ENCODE data around the gene MMP25.

Gene MMP25

DNA sequence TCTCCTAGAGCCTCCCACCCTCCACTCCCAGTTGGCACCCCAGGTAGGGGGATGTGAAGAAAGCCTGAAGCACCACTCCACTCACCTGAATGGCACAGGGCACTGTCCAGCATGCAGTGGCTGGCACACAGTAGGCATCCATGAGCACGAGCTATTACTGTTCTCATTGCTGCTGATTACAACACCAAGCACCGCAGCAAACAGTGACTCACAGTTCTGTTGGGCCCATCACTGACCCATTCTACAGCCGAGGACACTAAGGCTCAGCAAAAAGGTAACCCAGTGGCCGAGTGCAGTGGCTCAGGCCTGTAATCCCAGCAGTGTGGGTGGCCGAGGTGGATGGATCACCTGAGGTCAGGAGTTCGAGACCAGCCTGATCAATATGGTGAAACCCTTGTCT lies 50.0 kb downstream of the MMP25 start:
- peak in 1 of 4 experiments; percentile 25 for DNase-seq

DNA sequence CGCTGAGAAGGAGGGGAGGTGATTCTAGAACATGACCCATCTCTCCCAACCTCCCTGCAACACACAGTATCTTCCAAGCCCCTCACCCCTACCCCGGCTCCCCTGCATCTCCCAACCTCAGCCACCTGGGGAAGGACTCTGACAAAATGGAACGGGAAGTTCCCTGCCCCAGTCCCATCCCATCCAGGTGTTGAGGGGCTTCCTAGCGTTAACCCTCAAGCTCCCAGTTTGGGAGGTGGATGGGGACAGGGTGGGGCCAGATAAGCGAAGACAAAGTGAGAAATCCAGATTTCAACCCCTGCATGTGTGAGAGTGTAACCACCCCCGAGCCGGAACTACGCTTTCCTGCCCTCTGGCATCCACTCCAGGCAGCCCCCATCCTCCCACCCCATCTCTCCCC lies 50.9 kb downstream of the MMP25 start:
- DNase-seq: no peak

DNA sequence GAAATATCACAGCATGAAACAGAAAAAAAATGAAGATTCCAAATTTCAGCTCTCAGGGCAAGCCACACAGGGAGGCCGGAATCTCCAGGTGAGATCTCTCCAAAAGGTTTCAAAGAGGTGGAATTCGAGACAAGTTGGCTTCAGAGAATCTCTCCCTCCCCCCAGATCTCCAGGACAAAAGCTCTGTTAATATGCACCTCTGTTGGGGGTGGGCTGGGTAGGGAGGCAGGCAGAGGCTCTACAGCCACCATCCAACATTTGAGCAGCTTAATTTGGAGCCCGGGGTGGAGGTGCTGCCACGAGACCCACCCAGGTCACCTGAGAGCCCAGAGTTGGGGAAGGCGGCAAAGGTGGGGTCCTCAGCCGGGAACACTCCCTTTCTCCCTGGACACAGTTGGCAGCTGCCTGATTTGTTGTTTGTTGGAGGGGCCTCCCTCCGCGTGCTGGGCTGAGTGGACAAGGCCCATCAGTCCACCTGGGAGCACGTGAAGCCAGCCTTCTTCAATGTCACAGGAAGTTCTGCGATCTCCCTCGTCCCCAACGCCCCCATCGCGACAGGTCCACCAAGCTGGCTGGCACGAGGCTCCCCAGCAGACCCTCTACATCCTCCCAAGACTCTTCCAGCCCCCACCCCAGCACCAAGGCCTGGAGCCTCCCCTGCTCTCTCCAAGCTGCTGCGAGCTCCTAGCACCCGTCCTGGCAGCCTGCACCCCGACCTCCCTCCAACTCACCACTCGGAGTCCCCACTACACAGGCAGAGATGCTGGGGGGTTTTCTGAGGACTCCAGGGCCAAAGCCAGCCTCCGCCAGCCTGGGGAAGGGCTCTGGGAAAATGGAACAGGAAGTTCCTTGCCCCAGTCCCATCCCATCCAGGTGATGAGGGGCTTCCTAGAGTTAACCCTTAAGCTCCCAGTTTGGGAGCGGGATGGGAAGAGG lies 52.4 kb downstream of the MMP25 start, which contains the start of gene ZSCAN10:
ZSCAN10 (minus strand) TSS at position 836 of the 936 bp plus-strand sequence. CDS start 6,357 bp downstream, outside the sequence.
- no peak for DNase-seq

DNA sequence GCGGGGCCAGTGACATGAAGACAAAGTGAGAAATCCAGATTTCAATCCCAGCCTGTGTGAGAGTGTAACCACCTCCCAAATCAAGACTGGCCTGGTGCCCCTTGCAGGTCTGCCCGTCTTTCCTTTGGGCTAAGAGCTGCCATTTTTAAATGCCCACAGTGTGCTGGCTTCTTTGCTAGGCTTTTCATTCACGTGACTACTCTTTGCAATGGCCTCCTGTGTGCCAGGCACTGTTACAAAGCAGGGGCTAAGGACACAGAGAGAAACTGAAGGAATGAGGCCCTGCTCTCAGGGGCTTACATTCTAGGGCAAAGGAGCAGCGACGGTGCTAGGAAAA lies 53.0 kb downstream of the MMP25 start:
- DNase-seq: no peak

DNA sequence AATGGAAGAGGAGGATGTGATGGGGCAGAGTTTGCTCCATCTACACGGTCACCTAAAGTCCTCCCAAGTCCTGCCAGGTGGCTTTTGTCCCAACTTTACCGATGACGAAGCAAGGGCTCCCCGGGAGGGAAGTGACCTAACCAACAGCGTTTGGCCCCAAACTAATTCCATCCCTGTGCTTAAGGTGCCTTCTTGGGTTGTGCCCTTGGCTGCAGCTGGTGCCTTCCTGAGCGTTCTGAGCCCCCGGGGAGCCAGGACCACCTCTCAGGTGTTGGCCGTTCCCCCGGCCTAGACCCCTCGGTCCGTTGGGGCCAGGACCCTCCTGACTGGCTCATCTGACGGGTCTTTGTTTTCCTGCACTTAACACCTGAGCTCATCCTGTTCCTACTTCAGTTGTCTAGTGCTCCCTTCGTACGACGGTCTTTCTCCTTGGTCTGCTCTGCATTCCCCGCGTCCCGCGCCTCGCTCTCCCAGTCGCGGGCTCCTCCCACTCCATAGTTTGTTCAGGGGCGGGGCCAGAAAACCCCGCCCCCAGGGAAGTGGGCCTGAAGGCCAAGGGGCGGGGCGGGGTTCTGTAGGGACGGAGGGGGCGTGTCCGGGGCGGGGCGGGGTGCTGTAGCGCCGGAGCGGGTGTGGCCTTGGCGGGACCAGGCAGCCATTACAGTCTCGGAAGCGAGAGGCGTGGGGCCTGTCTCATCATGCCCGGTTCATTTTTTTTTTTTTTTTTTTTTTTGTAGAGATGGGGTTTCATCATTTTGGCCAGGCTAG lies 53.6 kb downstream of the MMP25 start:
- DNase-seq: peak; percentile 96 to 99 (median 98)

DNA sequence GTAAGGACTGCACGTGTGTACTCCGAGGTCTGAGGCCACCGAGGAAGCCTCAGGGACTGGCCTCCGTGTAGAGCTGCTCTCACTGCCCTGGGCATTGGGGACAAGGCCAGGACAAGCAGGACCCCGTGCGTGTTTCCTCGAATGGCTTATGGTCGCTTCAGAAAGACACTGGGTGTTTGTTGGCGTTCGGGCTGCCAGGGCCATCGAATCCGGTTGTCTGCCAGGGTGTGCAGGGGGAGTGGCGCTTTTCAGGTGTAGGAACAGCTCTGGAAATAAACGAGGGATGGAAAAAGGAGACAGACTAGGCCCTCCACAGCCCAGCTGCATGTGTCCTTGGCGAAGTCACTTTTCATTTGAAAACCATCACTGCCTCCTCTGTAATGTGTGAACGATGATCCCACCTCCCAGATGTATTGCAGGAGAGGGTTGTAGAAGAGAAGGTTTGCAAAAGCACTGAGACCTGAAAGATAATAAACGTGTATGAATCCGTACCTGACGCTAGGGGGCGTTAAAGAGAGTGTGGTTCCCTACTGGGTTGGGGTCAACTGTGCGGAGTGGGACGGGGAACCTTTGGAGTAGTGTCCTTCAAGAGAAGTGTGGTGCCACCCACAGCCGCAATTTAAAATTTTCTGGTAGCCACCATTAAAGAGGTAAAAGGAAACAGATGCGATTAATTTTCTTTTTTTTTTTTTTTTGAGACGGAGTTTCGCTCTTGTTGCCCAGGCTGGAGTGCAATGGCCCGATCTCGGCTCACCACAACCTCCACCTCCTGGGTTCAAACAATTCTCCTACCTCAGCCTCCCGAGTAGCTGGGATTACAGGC lies 54.9 kb downstream of the MMP25 start:
- peak; percentile 53 to 76 (median 68) for DNase-seq

DNA sequence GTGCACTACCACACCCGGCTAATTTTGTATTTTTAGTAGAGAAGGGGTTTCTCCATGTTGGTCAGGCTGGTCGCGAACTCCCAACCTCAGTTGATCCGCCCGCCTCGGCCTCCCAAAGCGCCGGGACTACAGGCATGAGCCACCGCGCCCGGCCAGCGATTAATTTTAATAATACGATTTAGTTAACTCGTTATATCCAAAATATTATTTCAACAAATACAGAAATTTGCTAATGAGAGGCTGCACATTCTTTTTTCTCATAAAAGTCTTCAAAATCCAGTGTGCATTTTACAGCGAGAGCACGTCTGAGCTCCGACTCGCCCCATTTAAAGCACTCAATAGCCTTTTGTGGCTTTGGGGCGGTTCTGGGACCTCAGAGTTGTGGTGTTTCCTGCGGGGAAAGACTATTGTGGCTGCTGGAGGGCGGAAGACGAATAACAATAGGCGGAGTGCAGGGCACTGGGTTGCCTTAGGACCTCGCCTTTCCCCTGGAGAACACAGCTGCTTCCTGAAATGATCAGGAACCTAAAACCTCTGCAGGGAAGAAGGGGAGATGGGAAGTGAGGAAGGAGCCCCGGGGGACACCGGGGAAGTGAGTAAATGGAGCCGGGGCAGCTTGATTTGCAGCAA lies 55.6 kb downstream of the MMP25 start:
- peak in 3 of 4 experiments; percentile 41 to 64 (median 45) for DNase-seq

DNA sequence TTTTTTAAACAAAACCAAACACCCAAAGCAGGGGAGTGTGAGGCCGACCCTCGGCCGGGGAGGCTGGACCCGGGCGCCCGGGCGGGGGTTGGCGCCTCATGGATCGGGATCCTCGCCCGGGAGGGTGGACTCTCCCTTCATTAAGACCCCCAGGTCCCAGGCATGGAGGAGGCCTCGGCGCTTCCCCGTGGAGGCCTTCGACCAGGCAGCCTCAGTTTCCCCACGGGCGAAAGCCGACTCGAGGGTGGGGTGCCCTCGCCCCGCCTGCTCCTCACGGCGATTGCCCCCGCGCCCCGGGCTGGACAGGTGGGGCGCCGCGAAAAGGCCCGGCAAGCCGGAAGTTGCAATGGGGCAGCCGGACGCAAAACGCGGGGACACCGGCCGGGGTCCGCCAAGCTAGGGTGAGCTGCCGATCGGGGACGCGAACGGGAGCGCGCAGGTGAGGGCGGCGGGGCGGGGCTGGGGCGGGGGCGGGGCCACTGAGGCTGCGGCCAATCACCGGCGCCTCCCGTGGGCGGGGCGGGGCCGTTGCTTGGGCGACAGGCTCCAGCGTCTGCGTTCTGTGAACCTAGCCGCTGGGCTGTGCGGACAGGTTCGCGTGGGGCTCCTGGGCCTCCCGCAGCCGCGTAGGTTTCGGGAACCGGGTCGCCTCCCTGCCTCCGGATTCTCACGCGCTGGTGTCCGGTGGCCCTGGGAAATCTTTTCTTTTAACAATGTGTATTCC lies 60.0 kb downstream of the MMP25 start:
- peak; percentile 95 to 98 (median 96) for DNase-seq

All from suppressor macrophage (primary cell).